Suppressor macrophage (primary cell): ENCODE data around the gene SCAANT1.

Source experiments
- DNase-seq, 4 experiments: peaks; one replicate each; pipeline ENCODE4 v3.0.0-alpha.2; 2020 to 2022

Gene SCAANT1

GRCh38 chr3:63896332-63897030 is 15.7 kb downstream of the SCAANT1 start:
- peak in 2 of 4 experiments; percentile 28 to 31 for DNase-seq

- DNase-seq = no peak
Measured at GRCh38 chr3:63895422-63896189, 16.6 kb downstream of the SCAANT1 start.

DNA sequence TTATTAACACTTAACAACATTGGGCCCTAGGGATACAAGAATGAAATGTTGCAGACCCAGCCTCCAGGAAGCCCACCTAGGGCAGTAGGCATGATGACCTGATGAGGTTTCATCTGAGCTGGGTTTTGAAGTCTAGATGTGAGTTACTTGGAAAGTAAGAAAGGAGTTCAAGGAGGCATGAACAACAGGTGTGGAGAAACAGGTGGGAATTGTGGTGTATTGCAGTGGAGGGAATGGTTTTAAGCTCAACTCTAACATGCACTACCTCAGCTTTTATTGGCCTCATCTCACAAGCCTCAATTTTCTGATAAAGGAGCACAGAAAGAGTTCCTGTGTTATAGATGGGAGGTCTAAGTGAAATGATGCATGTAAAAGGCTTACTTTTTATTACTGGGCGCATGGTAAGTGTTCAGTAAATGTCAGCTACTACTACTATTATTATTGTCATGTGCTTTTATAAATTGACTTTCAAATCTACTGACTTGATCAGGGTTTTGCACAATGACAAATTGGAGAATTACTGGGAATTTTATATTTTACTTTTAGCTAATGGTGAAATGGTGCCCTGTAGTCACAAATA is 19.3 kb downstream of the SCAANT1 start:
- DNase-seq = no peak

DNA sequence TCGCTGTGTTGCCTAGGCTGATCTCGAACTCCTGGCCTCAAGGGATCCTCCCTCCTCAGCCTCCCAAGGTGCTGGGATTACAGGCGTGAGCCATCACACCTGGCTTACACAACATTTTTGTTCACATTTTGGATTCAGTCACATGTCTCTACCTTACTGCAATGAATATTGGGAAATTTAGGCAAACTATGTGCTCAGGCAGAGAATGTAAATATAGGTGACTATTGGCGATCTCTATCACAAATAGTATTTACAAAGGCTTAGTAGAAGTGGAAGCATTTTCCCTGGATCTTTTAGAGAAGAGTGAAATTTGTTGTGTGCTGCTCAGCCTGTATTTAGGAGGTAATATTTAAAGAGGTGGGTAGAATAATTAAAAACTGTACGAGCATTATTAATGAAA is 20.7 kb downstream of the SCAANT1 start:
- no peak for DNase-seq

GRCh38 chr3:63886858-63887257 is 25.3 kb downstream of the SCAANT1 start:
- no peak for DNase-seq

GRCh38 chr3:63880653-63881052 is 31.5 kb downstream of the SCAANT1 start:
- DNase-seq = no peak

DNA sequence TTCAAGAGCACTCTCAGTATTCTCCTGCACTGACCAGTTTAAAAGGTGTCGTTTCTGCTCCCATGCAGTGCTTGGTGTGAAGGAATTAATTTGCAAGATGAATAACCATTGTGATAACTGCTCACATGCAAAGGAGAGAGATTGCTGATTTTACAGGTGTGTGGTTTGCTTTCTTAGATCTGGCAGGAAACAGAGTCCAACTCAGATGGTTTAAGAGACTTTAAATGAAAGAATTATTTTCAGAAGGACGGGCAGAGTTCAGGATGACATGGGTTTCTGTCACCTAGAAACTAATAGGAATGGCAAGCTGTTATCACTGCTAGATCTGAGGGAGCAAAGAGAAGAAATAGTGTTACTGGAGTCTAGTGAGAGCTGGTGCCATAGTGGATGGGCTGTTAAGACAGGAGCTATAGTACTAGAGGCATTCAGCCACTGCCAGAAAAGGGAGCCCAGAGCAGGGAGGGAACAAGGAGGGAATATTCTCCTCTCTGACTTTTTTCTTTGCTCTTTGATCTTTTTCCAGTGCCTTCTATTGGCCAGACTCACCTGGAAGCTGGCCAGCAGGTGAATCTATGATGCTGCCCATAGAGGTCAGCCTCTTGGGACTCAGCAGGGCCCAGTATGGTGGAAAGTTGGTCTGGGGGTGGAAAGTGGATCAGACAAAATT is 33.7 kb downstream of the SCAANT1 start:
- DNase-seq = no peak

DNA sequence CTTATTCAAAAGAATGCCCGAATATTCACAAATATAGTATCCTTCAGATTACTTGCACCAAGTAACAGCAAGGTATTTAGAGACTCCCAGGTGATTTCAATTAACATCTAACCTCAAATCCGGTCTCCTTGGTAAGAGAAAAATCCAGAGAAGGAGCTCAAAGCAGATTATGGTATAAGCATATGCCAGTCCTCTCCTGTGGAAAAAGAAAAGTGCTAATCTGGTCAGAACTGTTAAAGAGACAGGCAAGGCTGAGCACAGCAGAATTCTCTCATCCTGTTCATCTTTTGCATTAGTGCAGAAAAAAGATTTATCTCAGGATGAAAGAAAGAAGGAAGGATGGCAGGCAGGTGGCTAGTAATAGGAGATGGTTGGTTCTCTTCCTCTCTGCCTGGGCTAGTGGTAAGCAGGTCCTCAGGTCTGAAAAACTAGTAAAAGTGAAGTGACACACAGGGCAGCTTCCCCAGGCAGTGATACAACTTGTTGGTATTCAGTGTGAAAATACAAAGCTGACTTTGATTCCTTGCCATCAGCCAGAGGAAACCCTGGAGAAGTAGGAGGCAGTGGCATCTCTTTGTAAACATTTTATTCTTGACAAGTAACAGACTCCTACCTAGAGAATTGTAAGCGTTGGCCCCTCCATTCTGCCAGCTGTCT is 34.3 kb downstream of the SCAANT1 start:
- no peak for DNase-seq

DNA sequence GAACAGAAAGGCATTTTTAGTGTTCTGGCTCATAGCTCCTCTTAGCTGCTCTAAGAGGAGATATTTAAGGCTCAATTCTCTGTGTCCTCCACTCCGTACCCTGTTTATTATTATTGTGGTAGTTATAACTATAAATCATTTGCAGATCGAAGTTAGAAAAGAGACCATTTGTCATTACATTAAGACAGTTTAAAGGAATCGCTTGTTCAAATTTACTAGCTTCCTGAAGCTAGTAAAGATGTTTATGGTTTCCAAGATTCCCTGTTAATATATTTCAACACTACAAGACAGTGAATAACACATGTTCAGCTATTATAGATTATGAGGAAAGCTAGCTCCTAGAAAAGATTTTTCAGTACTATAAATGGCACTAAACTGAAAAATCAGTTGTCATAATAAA is 35.9 kb downstream of the SCAANT1 start:
- no peak for DNase-seq

- no peak for DNase-seq
Measured at GRCh38 chr3:63875510-63875909, 36.7 kb downstream of the SCAANT1 start.

DNA sequence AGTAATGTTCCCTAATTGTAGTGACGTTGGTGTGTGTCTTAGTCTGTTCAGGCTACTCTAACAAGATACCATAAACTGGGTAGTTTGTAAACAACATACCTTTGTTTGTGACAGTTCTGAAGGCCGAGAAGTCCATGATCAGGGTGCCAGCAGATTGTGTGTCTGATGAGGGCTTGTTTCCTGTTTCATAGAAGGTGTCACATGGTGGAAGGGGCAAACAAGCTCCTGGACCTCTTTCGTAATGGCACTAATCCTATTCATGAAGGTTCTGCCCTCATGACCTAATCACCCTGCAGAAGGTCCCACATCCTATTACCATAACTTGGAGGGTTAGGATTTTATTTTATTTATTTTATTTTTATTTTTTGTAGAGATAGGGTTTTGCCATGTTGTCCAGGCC is 37.4 kb downstream of the SCAANT1 start:
- peak; percentile 23 to 63 (median 57) for DNase-seq

DNA sequence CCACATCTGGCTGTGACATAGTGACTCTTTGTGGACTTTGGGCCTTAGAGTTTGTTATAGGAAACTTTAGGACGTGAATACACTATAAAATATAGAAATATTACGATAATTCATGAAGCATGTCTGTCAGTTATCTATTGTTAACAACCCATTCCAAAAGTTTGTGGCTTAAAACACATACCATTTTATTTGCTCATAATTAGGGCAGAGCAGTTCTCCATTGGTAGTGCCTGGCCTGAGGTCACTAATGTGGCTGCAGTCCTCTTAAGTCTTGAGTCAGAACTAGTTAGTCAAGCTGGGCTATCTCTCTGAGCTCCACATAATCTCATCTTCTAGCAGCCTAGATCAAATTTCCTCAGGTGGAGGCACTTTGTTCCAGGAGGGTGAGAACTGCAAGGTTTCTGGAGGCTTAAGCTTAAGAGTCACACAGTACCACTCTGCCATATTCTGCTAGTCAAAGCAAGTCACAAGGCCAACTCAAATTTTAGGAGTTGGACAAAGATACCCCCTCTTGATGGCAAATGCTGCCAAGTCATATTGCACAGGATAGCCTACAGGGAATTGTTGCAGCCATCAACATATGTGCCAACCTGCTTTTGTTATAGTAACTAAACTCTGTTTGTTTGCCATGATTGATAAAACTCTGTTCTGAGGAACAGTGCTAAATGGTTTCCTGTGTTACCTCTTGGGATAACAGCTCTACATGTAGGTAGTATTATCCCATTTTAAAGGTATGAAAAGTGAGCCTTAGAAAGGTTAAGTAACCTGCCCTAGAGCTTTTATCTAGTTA is 39.9 kb downstream of the SCAANT1 start:
- no peak for DNase-seq

- DNase-seq = no peak
Measured at GRCh38 chr3:63870615-63871005, 41.6 kb downstream of the SCAANT1 start.

DNA sequence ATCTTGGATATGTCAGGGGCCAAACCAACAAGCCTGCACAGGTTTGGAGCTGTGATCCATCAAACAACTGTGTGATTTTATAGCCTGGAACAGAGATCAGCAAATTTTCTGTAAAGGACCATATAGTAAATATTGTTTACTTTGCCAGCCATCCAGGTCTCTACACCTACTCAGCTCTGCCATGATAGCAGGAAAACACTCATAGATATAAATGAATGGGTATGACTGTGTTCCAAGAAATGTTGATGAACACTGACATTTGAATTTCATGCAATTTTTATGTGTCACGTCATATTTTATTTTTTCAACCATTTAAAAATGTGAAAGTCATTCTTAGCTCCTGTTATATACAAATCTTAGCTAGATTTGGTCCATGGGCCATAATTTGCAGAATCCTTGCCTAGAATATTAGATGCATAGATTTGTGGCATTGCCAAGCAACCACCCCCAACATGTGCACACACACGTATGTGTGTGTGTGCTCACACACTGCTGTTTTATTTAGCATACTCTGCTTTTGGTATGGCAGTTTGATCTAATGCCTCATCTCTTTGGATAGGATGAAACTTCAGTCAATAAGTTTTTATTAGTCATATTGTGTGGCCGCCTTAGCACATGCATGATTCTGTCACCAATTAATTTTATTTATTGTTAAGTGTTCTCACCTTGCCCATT is 42.1 kb downstream of the SCAANT1 start:
- no peak for DNase-seq

- no peak for DNase-seq
Measured at GRCh38 chr3:63867225-63867624, 45.0 kb downstream of the SCAANT1 start.

DNA sequence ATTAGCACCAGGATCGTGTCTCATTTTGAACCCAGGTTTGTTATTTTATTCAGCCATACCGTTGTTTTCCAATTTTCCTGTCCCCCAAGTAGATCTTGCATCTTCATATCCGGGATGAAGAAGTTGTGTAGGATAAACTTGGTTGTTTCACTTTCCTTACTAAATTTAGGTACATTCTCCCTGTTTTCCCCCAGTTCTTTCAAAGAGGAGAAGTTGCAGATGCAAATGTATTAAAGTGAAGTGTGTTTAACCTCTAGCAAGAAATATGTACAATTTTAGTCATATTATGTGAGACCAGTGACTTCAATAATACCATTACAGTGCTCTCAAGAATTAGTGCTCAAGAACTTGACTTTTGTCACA is 47.2 kb downstream of the SCAANT1 start:
- DNase-seq = peak in 2 of 4 experiments; percentile 9 to 10

DNA sequence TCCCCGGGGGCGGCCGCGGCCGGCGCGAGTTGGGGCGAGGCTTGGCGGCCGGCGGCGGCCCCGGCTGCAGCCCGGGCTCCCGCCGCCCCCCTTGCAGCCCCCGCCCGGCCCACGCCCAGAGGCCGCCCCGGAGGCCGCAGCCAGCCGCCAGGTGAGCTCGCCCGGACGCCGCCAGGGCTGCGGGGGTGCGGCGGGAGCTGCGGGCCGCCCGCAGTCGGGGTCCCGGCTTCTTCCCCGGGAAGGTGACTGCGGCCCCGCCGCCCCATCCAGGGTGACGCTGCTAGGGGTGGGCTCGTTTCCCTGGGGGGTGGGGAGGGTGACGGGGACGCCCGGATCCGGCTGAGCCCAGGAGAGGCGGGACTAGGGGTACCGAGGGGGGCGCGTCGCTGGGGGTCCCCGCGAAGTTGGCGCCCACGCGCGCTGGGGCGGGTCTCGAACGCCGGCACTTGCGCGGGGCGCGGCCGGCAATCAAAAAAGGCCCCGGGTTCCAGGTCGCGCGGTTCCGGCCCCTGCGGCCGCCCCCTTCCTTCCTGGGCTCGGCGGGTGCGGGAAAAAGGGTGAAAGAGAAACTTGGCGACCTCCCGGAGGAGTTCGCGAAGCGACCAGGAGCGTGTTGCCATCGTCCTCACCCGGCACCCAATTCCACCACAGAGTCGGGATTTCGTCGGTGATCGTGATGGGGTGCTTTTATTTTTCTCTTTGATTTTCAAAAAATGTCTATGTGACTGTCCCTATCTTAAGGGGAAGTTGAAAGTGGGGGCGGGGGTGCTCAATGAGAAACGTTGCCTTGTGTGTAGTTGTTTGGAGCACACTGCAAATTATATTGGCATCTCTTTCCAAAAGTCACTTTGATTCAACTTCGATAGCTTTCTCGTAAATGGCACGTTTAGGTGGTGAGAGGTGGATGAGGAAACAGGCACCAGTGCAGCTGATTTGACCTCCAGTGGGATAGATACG is 47.9 kb downstream of the SCAANT1 start:
- DNase-seq = peak; percentile 56 to 73 (median 68)

- DNase-seq = peak; percentile 64 to 87 (median 82)
Measured at GRCh38 chr3:63863150-63864007, 48.8 kb downstream of the SCAANT1 start, which contains the start of the genes ATXN7 and THOC7. ATXN7 (plus strand) TSS chr3:63863867; CDS start chr3:63912599, 48,732 bp downstream. THOC7 (minus strand) TSS chr3:63863805; CDS start chr3:63863790, 15 bp downstream.

GRCh38 chr3:63862804-63863149 is 49.4 kb downstream of the SCAANT1 start:
- DNase-seq = no peak
